Fibroblast of lung (primary cell): ENCODE results near the gene ZNF514.

Source experiments
- EZH2 ChIP-seq: IDR thresholded peaks from 2 replicates; pipeline ENCODE4 v1.5.1; 2012; ENCODE audit warnings: low read length, control low read depth, mild to moderate bottlenecking; ENCODE audit errors: missing control alignments
- TF ChIP-seq, protein P1 (sequence below), 2 donors: IDR thresholded peaks in 1 of 2; conservative IDR thresholded peaks in 1 of 2; 1 replicate in 1 of 2; 2 replicates in 1 of 2; pipeline ENCODE4 v1.5.1; 2011 to 2012; ENCODE audit warnings: low read length in 2 of 2, control low read depth in 1 of 2, inconsistent platforms in 1 of 2, low read depth in 1 of 2, mild to moderate bottlenecking in 1 of 2

DNA sequence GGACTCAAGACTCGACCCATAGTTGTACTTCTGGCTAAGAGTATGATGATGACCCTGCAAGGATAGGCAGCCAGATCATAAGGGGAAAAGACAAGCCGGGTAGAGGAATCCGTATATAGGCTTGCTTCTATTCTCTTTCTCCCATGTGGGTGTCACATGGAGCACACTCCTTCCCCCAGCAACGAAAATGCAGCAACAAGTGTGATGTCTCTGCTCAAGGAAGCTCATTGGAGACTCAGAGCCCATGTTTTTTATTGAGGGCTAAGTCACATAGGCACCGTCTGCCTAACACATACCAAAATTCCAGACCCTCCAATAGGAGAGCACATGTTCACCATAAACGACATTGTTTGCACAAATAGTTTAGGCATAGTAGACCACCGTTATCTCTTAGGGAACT lies 12.3 kb upstream of the ZNF514 start:
- TF ChIP-seq, protein P1, sequence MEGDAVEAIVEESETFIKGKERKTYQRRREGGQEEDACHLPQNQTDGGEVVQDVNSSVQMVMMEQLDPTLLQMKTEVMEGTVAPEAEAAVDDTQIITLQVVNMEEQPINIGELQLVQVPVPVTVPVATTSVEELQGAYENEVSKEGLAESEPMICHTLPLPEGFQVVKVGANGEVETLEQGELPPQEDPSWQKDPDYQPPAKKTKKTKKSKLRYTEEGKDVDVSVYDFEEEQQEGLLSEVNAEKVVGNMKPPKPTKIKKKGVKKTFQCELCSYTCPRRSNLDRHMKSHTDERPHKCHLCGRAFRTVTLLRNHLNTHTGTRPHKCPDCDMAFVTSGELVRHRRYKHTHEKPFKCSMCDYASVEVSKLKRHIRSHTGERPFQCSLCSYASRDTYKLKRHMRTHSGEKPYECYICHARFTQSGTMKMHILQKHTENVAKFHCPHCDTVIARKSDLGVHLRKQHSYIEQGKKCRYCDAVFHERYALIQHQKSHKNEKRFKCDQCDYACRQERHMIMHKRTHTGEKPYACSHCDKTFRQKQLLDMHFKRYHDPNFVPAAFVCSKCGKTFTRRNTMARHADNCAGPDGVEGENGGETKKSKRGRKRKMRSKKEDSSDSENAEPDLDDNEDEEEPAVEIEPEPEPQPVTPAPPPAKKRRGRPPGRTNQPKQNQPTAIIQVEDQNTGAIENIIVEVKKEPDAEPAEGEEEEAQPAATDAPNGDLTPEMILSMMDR (conservative IDR thresholded peaks at IDR 0.05 in 1 of 2, IDR thresholded peaks at IDR 0.05 in 1 of 2; ENCODE audit: low read depth in 1 of 2, low read length in 2 of 2), result no peak
- TF ChIP-seq EZH2, result no peak
